ENCODE results near the gene TRIP10. TPM values are rescaled to one million over a fixed set of nuclear protein-coding genes. Genes with fewer than 3 reads are reported as not detected.
"Not testable (repeated sequence)": the region's sequence is repeated elsewhere in the genome, so short reads cannot be mapped to it uniquely, and the experiment has no call there.

Gene TRIP10
- total RNA-seq, 1 donor from 2014 or later, result 79.5 TPM

DNA sequence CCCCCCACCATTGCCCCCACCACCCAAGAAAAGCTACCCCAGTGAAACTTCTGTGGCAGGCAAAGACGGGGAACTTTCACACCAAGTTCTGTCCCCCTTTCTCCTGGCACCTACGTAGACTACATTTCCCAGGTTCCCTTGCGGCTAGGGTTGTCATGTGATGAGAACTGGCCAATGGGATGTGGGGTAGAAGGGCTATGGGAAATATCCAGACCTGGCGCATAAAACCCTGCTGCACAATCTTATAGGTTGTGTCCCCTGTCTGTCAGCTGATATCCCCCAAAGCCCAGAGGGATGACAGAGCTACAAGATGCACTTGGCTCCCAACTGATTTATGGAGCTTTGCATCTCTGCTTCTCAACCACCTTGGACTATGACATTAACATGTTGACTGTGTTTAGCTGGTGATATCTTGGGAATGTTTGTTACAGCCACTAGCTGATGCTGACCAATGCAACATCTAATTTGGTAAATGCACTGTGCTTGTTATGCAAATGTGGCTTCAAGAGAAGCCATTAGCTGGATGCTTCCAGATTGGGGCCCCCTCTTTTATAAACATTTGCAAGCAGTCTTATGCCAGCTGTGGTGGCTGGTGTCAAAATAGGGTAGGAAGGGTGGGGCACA lies 21.7 kb downstream of the TRIP10 start:
- peak; percentile 91 for FAIRE-seq
- Histone ChIP-seq H3K27me3 (ENCODE audit: control insufficient read depth, insufficient read depth, low read length) (no peaks in the 10 kb centered on the region), H3K36me3 (ENCODE audit: control insufficient read depth, insufficient read depth, low read length) (peaks cover 28% of the 10 kb centered on the region), H3K4me3 (ENCODE audit: low read depth, low read length) (no peak overlapping the region)
- no peak for DNase-seq (ENCODE audit: low read depth)
- TF ChIP-seq, protein P1, sequence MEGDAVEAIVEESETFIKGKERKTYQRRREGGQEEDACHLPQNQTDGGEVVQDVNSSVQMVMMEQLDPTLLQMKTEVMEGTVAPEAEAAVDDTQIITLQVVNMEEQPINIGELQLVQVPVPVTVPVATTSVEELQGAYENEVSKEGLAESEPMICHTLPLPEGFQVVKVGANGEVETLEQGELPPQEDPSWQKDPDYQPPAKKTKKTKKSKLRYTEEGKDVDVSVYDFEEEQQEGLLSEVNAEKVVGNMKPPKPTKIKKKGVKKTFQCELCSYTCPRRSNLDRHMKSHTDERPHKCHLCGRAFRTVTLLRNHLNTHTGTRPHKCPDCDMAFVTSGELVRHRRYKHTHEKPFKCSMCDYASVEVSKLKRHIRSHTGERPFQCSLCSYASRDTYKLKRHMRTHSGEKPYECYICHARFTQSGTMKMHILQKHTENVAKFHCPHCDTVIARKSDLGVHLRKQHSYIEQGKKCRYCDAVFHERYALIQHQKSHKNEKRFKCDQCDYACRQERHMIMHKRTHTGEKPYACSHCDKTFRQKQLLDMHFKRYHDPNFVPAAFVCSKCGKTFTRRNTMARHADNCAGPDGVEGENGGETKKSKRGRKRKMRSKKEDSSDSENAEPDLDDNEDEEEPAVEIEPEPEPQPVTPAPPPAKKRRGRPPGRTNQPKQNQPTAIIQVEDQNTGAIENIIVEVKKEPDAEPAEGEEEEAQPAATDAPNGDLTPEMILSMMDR (IDR thresholded peaks at IDR 0.05; ENCODE audit: insufficient read depth, low read length, severe bottlenecking), result no peak

DNA sequence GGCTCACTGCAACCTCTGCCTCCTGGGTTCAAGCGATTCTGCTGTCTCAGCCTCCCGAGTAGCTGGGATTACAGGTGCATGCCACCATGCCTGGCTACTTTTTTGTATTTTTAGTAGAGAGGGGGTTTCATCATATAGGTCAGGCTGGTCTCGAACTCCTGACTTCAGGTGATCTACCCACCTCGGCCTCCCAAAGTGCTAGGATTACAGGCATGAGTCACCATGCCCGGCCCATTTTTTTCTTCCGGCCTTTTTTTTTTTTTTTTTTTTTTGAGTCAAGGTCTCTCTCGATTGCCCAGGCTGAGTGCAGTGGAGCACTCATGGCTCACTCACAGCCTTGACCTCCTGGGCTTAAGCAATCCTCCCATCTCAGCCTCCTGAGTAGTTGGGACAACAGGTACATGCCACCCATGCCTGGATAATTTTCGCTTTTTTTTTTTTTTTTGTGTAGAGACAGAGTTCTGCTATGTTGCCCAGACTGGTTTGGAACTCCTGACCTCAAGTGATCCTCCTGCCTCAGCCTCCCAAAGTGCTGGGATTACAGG lies 22.8 kb downstream of the TRIP10 start:
- not testable (repeated sequence) for FAIRE-seq

DNA sequence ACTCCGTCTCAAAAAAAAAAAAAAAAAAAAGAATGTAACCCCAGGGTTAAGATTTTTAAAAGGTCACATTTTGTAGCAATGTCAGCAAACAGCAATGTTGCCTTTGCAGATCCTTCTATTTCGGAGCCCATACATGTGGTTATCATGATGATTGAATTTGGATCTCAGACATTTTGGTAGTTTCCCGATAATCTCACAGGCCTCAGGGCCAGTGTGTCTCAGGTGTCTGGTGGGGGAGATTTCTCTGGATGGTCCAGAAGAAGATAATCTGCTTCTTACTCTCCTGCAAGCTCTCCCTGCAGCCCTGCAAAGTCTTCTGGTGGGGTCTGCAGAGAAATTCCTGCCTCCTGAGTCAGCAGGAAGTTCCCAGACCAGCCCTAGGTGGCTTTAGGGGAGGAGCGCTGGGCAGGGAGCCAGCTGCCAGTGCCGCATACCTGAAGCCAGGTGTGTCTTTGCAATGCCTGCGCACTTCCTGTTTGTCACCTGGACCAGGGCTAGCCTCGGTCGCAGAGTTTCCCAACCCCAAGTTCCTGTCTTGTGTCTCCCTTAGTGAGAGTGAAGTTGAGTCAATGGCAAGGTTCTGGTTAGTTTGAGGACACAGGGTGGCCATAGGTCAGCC lies 26.4 kb downstream of the TRIP10 start:
- DNase-seq (ENCODE audit: low read depth) (peak; percentile 93), FAIRE-seq (peak; percentile 97)
- Histone ChIP-seq H3K27me3 (ENCODE audit: control insufficient read depth, insufficient read depth, low read length) (no peaks in the 10 kb centered on the region), H3K4me3 (ENCODE audit: low read depth, low read length) (peak overlapping the region; percentile 74), H3K36me3 (ENCODE audit: control insufficient read depth, insufficient read depth, low read length) (peaks cover 9% of the 10 kb centered on the region)
- TF ChIP-seq, protein P1 (IDR thresholded peaks at IDR 0.05; ENCODE audit: insufficient read depth, low read length, severe bottlenecking), result no peak

More for the DNA sequence above, 22.8 kb downstream of the TRIP10 start:
- H3K4me3 ChIP-seq (ENCODE audit: low read depth, low read length); H3K27me3 ChIP-seq (ENCODE audit: control insufficient read depth, insufficient read depth, low read length): not testable (repeated sequence)
- DNase-seq (ENCODE audit: low read depth), result peak; percentile 39
- peaks cover 28% of the 10 kb centered on the region for H3K36me3 ChIP-seq (ENCODE audit: control insufficient read depth, insufficient read depth, low read length)

DNA sequence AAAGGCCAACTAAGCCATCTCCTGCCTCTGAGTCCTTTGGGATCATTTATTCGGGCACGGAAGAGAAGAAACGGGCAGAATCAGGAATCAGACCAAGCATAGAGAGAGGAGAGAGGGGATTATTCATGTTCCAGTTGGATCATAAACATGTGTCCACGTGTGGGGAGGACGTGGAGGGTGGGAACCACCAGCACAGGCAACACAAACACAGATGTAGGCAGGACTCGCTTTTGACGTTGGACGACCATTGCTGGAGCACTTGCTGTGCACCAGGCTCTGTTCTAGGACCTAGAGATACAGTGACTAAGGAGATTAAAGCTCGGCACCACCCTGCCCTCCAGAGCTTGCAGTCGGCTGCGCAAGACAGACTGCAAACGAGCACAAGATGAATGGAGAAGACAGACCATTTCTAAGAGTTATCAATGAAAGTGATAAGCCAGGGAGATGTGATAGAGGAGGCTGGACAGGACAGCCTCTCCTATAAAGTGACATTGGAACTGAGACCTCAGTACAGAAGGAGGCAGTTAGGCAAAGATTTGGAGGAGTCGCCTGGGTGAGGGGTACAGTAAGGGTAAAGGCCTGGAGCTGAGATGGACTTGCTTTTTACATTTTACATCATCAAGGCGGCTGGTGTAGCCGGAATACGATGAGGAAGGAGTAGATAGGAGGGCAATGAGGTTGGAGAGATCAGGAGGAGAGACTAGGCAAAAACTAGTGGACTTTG lies 27.0 kb downstream of the TRIP10 start:
- Histone ChIP-seq H3K36me3 (ENCODE audit: control insufficient read depth, insufficient read depth, low read length) (peaks cover 5% of the 10 kb centered on the region), H3K4me3 (ENCODE audit: low read depth, low read length) (peak overlapping the region; percentile 74), H3K27me3 (ENCODE audit: control insufficient read depth, insufficient read depth, low read length) (no peaks in the 10 kb centered on the region)
- DNase-seq (ENCODE audit: low read depth) (peak; percentile 59), FAIRE-seq (no peak)
- TF ChIP-seq, protein P1 (IDR thresholded peaks at IDR 0.05; ENCODE audit: insufficient read depth, low read length, severe bottlenecking), result peak; percentile 9

DNA sequence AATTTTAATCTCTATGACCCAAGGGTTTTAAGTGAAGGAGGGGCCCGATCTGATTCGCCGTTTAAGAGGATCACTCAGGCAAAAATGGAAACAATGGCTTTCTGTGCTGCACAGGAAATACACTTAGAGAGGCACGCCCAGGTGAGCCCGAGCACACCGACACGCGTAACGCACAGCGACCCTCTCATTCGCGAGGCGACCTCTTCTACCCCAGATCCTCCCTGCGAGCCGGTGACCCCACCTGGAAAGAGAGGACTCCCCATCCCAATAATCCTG lies 27.5 kb downstream of the TRIP10 start:
- TF ChIP-seq, protein P1 (IDR thresholded peaks at IDR 0.05; ENCODE audit: insufficient read depth, low read length, severe bottlenecking), result no peak
- H3K36me3 ChIP-seq (ENCODE audit: control insufficient read depth, insufficient read depth, low read length), result peaks cover 5% of the 10 kb centered on the region
- FAIRE-seq (no peak), DNase-seq (ENCODE audit: low read depth) (peak; percentile 66)
- H3K4me3 ChIP-seq (ENCODE audit: low read depth, low read length), result peak overlapping the region; percentile 74
- H3K27me3 ChIP-seq (ENCODE audit: control insufficient read depth, insufficient read depth, low read length), result no peaks in the 10 kb centered on the region

Measured in bronchial epithelial cell (primary cell).